B cell (primary cell): ENCODE results near the gene GLB1L3.

Experiments
- EZH2 ChIP-seq: IDR thresholded peaks from 2 replicates; pipeline ENCODE4 v1.6.1; 2012; ENCODE audit warnings: borderline replicate concordance, low read depth, mild to moderate bottlenecking, moderate library complexity, low read length; ENCODE audit not compliant: insufficient read depth, poor library complexity, severe bottlenecking
- TF ChIP-seq, protein P1 (sequence below): fragments of 200-600 bp; IDR thresholded peaks from one replicate; pipeline ENCODE4 v1.8.0; 2022; ENCODE audit warnings: antibody characterized with exemption, mild to moderate bottlenecking

DNA sequence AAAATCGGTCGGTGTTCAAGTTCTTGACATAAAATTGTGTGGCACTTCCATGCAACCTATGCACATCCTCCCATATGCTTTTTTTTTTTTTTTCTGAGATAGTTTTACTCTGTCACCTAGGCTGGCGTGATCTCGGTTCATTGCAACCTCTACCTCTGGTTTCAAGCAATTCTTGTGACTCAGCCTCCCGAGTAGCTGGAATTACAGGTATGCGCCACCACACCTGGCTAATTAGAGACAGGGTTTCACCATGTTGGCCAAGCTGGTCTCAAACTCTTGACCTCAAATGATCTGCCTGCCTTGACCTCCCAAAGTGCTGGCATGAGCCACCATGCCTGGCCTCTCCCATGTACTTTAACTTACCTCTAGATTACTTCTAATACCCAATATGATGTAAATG lies 15.0 kb downstream of the GLB1L3 start:
- TF ChIP-seq, protein P1, sequence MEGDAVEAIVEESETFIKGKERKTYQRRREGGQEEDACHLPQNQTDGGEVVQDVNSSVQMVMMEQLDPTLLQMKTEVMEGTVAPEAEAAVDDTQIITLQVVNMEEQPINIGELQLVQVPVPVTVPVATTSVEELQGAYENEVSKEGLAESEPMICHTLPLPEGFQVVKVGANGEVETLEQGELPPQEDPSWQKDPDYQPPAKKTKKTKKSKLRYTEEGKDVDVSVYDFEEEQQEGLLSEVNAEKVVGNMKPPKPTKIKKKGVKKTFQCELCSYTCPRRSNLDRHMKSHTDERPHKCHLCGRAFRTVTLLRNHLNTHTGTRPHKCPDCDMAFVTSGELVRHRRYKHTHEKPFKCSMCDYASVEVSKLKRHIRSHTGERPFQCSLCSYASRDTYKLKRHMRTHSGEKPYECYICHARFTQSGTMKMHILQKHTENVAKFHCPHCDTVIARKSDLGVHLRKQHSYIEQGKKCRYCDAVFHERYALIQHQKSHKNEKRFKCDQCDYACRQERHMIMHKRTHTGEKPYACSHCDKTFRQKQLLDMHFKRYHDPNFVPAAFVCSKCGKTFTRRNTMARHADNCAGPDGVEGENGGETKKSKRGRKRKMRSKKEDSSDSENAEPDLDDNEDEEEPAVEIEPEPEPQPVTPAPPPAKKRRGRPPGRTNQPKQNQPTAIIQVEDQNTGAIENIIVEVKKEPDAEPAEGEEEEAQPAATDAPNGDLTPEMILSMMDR = no peak
- no peak for TF ChIP-seq EZH2
